Measurements from ENCODE around the gene TMEM95. TPM values are rescaled to one million over a fixed set of nuclear protein-coding genes. Genes with fewer than 3 reads are reported as not detected.

The TMEM95 gene
- total and polyA plus RNA-seq, 2 donors (not counting 1 experiment from before 2014, with no cell fraction given) = not detected

Other genes with a start within 250 kb of the TMEM95 start
Only the 30 nearest of the 36 such genes appear.
- gene ASGR1, start 175.8 kb upstream of the TMEM95 start, total RNA-seq = 0.66 and 0.77 TPM in 2 replicates
- 0.14 and 0.19 TPM in 2 replicates for gene ASGR1, start 175.8 kb upstream of the TMEM95 start, polyA plus RNA-seq
- gene DLG4, start 135.3 kb upstream of the TMEM95 start, total RNA-seq = 12.6 and 22.0 TPM in 2 replicates
- gene DLG4, start 135.3 kb upstream of the TMEM95 start, polyA plus RNA-seq = 11.3 and 14.2 TPM in 2 replicates
- 185 and 313 TPM in 2 replicates for gene ACADVL, start 135.2 kb upstream of the TMEM95 start, total RNA-seq
- gene ACADVL, start 135.2 kb upstream of the TMEM95 start, polyA plus RNA-seq = 129 and 143 TPM in 2 replicates
- gene DVL2, start 120.6 kb upstream of the TMEM95 start, total RNA-seq = 91.8 and 95.8 TPM in 2 replicates
- gene DVL2, start 120.6 kb upstream of the TMEM95 start, polyA plus RNA-seq = 8.1 and 8.6 TPM in 2 replicates
- gene PHF23, start 115.7 kb upstream of the TMEM95 start, total RNA-seq = 41.6 and 45.4 TPM in 2 replicates
- 46.6 and 48.7 TPM in 2 replicates for gene PHF23, start 115.7 kb upstream of the TMEM95 start, polyA plus RNA-seq
- gene GABARAP, start 112.7 kb upstream of the TMEM95 start, total RNA-seq = 173 and 224 TPM in 2 replicates
- 978 and 1,154 TPM in 2 replicates for gene GABARAP, start 112.7 kb upstream of the TMEM95 start, polyA plus RNA-seq
- gene CTDNEP1, start 103.4 kb upstream of the TMEM95 start, total RNA-seq = 23.1 and 40.5 TPM in 2 replicates
- 134 and 149 TPM in 2 replicates for gene CTDNEP1, start 103.4 kb upstream of the TMEM95 start, polyA plus RNA-seq
- gene ELP5, start 102.9 kb upstream of the TMEM95 start, total RNA-seq = 31.3 and 33.2 TPM in 2 replicates
- gene ELP5, start 102.9 kb upstream of the TMEM95 start, polyA plus RNA-seq = 22.6 and 52.2 TPM in 2 replicates
- 2.6 and 17.2 TPM in 2 replicates for gene CLDN7, start 92.7 kb upstream of the TMEM95 start, total RNA-seq
- gene CLDN7, start 92.7 kb upstream of the TMEM95 start, polyA plus RNA-seq = 1.0 and 2.3 TPM in 2 replicates
- gene SLC2A4, start 73.4 kb upstream of the TMEM95 start, total RNA-seq = under 0.01 TPM in 2 replicates
- gene SLC2A4, start 73.4 kb upstream of the TMEM95 start, polyA plus RNA-seq = 0.09 and 0.19 TPM in 2 replicates
- under 0.01 TPM in 1 of 2 replicates, not detected in the other for gene YBX2, start 60.5 kb upstream of the TMEM95 start, total RNA-seq
- gene YBX2, start 60.5 kb upstream of the TMEM95 start, polyA plus RNA-seq = not detected in 2 replicates
- gene EIF5A, start 47.5 kb upstream of the TMEM95 start, total RNA-seq = 275 and 347 TPM in 2 replicates
- 752 and 1,278 TPM in 2 replicates for gene EIF5A, start 47.5 kb upstream of the TMEM95 start, polyA plus RNA-seq
- gene GPS2, start 39.8 kb upstream of the TMEM95 start, total RNA-seq = 30.6 and 38.5 TPM in 2 replicates
- 55.3 and 65.6 TPM in 2 replicates for gene GPS2, start 39.8 kb upstream of the TMEM95 start, polyA plus RNA-seq
- gene NEURL4, start 25.8 kb upstream of the TMEM95 start, total RNA-seq = 18.2 and 20.1 TPM in 2 replicates
- 6.0 and 8.3 TPM in 2 replicates for gene NEURL4, start 25.8 kb upstream of the TMEM95 start, polyA plus RNA-seq
- 2.1 and 3.9 TPM in 2 replicates for gene ACAP1, start 18.6 kb upstream of the TMEM95 start, total RNA-seq
- 0.06 and 0.40 TPM in 2 replicates for gene ACAP1, start 18.6 kb upstream of the TMEM95 start, polyA plus RNA-seq
- 8.8 and 9.0 TPM in 2 replicates for gene KCTD11, start 3.0 kb upstream of the TMEM95 start, total RNA-seq
- 8.4 and 11.9 TPM in 2 replicates for gene KCTD11, start 3.0 kb upstream of the TMEM95 start, polyA plus RNA-seq
- gene TNK1, start 25.9 kb downstream of the TMEM95 start, total RNA-seq = 0.66 and 1.0 TPM in 2 replicates
- 0.15 and 0.20 TPM in 2 replicates for gene TNK1, start 25.9 kb downstream of the TMEM95 start, polyA plus RNA-seq
- gene PLSCR3, start 39.4 kb downstream of the TMEM95 start, total RNA-seq = 18.7 and 25.4 TPM in 2 replicates
- 39.1 and 42.1 TPM in 2 replicates for gene PLSCR3, start 39.4 kb downstream of the TMEM95 start, polyA plus RNA-seq
- gene TMEM256, start 48.9 kb downstream of the TMEM95 start, total RNA-seq = 206 and 212 TPM in 2 replicates
- gene TMEM256, start 48.9 kb downstream of the TMEM95 start, polyA plus RNA-seq = 59.1 and 78.7 TPM in 2 replicates
- gene NLGN2, start 52.7 kb downstream of the TMEM95 start, total RNA-seq = 5.1 and 12.1 TPM in 2 replicates
- 7.3 and 10.0 TPM in 2 replicates for gene NLGN2, start 52.7 kb downstream of the TMEM95 start, polyA plus RNA-seq
- gene SPEM1, start 65.2 kb downstream of the TMEM95 start, total RNA-seq = not detected in 2 replicates
- gene SPEM1, start 65.2 kb downstream of the TMEM95 start, polyA plus RNA-seq = not detected in 2 replicates
- gene SPEM2, start 70.5 kb downstream of the TMEM95 start, total RNA-seq = not detected in 2 replicates
- gene SPEM2, start 70.5 kb downstream of the TMEM95 start, polyA plus RNA-seq = not detected in 2 replicates
- not detected in 2 replicates for gene SPEM3, start 73.7 kb downstream of the TMEM95 start, total RNA-seq
- gene SPEM3, start 73.7 kb downstream of the TMEM95 start, polyA plus RNA-seq = not detected in 2 replicates
- 1.5 and 1.8 TPM in 2 replicates for gene TMEM102, start 80.3 kb downstream of the TMEM95 start, total RNA-seq
- gene TMEM102, start 80.3 kb downstream of the TMEM95 start, polyA plus RNA-seq = 0.52 and 0.58 TPM in 2 replicates
- gene FGF11, start 84.4 kb downstream of the TMEM95 start, total RNA-seq = 0.33 and 1.3 TPM in 2 replicates
- 0.43 and 0.87 TPM in 2 replicates for gene FGF11, start 84.4 kb downstream of the TMEM95 start, polyA plus RNA-seq
- 5.6 and 12.2 TPM in 2 replicates for gene CHRNB1, start 89.9 kb downstream of the TMEM95 start, total RNA-seq
- gene CHRNB1, start 89.9 kb downstream of the TMEM95 start, polyA plus RNA-seq = 6.3 and 9.2 TPM in 2 replicates
- 16.4 and 29.9 TPM in 2 replicates for gene ZBTB4, start 124.5 kb downstream of the TMEM95 start, total RNA-seq
- 21.3 and 22.3 TPM in 2 replicates for gene ZBTB4, start 124.5 kb downstream of the TMEM95 start, polyA plus RNA-seq
- gene SLC35G6, start 126.3 kb downstream of the TMEM95 start, total RNA-seq = not detected in 2 replicates
- gene SLC35G6, start 126.3 kb downstream of the TMEM95 start, polyA plus RNA-seq = not detected in 2 replicates
- gene POLR2A, start 129.2 kb downstream of the TMEM95 start, total RNA-seq = 60.1 and 75.8 TPM in 2 replicates
- gene POLR2A, start 129.2 kb downstream of the TMEM95 start, polyA plus RNA-seq = 6.8 and 7.1 TPM in 2 replicates
- 5.1 and 9.6 TPM in 2 replicates for gene TNFSF12, start 193.9 kb downstream of the TMEM95 start, total RNA-seq
- gene TNFSF12, start 193.9 kb downstream of the TMEM95 start, polyA plus RNA-seq = 34.4 and 35.9 TPM in 2 replicates